Breast epithelium (tissue), 4 donors: Measurements from ENCODE around the gene SARM1. TPM values are rescaled to one million over a fixed set of nuclear protein-coding genes. Genes with fewer than 3 reads are reported as not detected.
A peak's percentile ranks its signal among the peaks of the same experiment; 100 is the strongest.

Experiments used
- DNase-seq, 2 donors: peaks; one replicate each; pipeline ENCODE4 v3.0.0-alpha.2; 2019; ENCODE audit warnings: low spot score in 2 of 2
- H3K27ac ChIP-seq, 2 donors: fragments of 200-600 bp; sonication (generic) in 1 of 2; one replicate each; pipeline ENCODE4 v1.5.1; 2016 to 2019; ENCODE audit warnings: mild to moderate bottlenecking in 1 of 2
- H3K27me3 ChIP-seq, 2 donors: fragments of 200-600 bp; sonication (generic) in 1 of 2; one replicate each; pipeline versions ENCODE4 v1.5.1 to v1.6.0; 2017 to 2019; ENCODE audit warnings: control low read depth in 1 of 2, mild to moderate bottlenecking in 1 of 2
- H3K36me3 ChIP-seq: fragments of 200-600 bp; one replicate; pipeline ENCODE4 v1.5.1; 2019
- H3K4me1 ChIP-seq, 2 donors: fragments of 200-600 bp; sonication (generic); one replicate each; pipeline ENCODE4 v1.5.1; 2016 to 2019; ENCODE audit warnings: control low read depth in 1 of 2
- H3K4me3 ChIP-seq, 3 donors: fragments of 200-600 bp; sonication (generic); 1 replicate in 2 of 3; 2 replicates in 1 of 3; pipeline ENCODE4 v1.5.1; 2016 to 2019; ENCODE audit warnings: mild to moderate bottlenecking in 3 of 3, moderate library complexity in 2 of 3
- H3K9me3 ChIP-seq, 2 donors: fragments of 200-600 bp; sonication (generic) in 1 of 2; one replicate each; pipeline ENCODE4 v1.5.1; 2016 to 2019; ENCODE audit warnings: control low read depth in 1 of 2
- CTCF ChIP-seq, 3 donors: fragments of 450-650 bp; IDR thresholded peaks; one replicate each; pipeline ENCODE4 v1.5.1; 2016 to 2017; ENCODE audit warnings: antibody characterized with exemption in 3 of 3, mild to moderate bottlenecking in 3 of 3, moderate library complexity in 3 of 3
- POLR2A ChIP-seq: fragments of 450-650 bp; IDR thresholded peaks from one replicate; pipeline ENCODE4 v1.6.1; 2016; ENCODE audit warnings: antibody characterized with exemption, mild to moderate bottlenecking, moderate library complexity
- POLR2AphosphoS5 ChIP-seq, 3 donors: sonication (generic); formaldehyde crosslinking; IDR thresholded peaks; one replicate each; pipeline ENCODE4 v1.6.1; 2017; ENCODE audit warnings: antibody characterized with exemption in 3 of 3
- intact Hi-C: fragments of 100-400 bp; cut with DNase I; formaldehyde crosslinking; loops from one replicate; pipeline ENCODE4 v1.15.1; 2023; ENCODE audit warnings: low total_unique reads
- total RNA-seq, 3 donors: library from RNA; depleted of rRNA; stranded (reverse); fragments of >200 nt; gene quantifications; one replicate each; pipeline ENCODE4 v1.1.0, GENCODE V29; 2016

Gene SARM1
- total RNA-seq, 3 donors from 2014 or later = 6.4 to 14.3 (median 13.8) TPM

GRCh38 chr17:28350271-28350670, 21.2 kb upstream of the SARM1 start:
- intact Hi-C loops = no loop called here
- Histone ChIP-seq H3K4me3 (no peak overlapping the region), H3K36me3 (no peaks in the 10 kb centered on the region), H3K9me3 (no peaks in the 10 kb centered on the region), H3K4me1 (peaks cover 3 to 17% of the 10 kb centered on the region in 2 donors), H3K27ac (no peak overlapping the region), H3K27me3 (no peaks in the 10 kb centered on the region)
- DNase-seq = no peak
- no peak for TF ChIP-seq POLR2A

- intact Hi-C loops = no loop called here
- Histone ChIP-seq H3K27me3 (no peaks in the 10 kb centered on the region), H3K4me3 (peak within 1 kb of the TSS; percentile 87 to 100 (median 93)), H3K9me3 (no peaks in the 10 kb centered on the region), H3K36me3 (peaks cover 6% of the 10 kb centered on the region), H3K4me1 (peaks cover 0 to 19% of the 10 kb centered on the region in 2 donors), H3K27ac (peak within 1 kb of the TSS; percentile 90 to 91)
- TF ChIP-seq CTCF (IDR thresholded peaks at IDR 0.05) (no peak), POLR2A (peak; percentile 65), POLR2AphosphoS5 (IDR thresholded peaks at IDR 0.05) (peak; percentile 91 to 94 (median 93))
- DNase-seq = peak; percentile 94 to 95
Measured at GRCh38 chr17:28357061-28357900, 14.2 kb upstream of the SARM1 start, which contains the start of gene POLDIP2. TSS of gene POLDIP2 (minus strand) at chr17:28357527. CDS start at chr17:28357448, 79 bp downstream.

GRCh38 chr17:28357901-28358197, 13.6 kb upstream of the SARM1 start:
- H3K4me3 ChIP-seq = peak overlapping the region; percentile 87 to 100 (median 93)
- peaks cover 0 to 19% of the 10 kb centered on the region in 2 donors for H3K4me1 ChIP-seq
- no peak for TF ChIP-seq CTCF (IDR thresholded peaks at IDR 0.05)
- TF ChIP-seq POLR2A = no peak
- TF ChIP-seq POLR2AphosphoS5 (IDR thresholded peaks at IDR 0.05) = no peak
- no peaks in the 10 kb centered on the region for H3K27me3 ChIP-seq
- intact Hi-C loops = no loop called here
- H3K9me3 ChIP-seq = no peaks in the 10 kb centered on the region
- peak overlapping the region; percentile 90 to 91 for H3K27ac ChIP-seq
- DNase-seq = no peak
- H3K36me3 ChIP-seq = peaks cover 6% of the 10 kb centered on the region

- Histone ChIP-seq H3K27ac (no peak overlapping the region), H3K4me3 (no peak overlapping the region), H3K4me1 (peaks cover 0 to 6% of the 10 kb centered on the region in 2 donors), H3K27me3 (no peaks in the 10 kb centered on the region), H3K9me3 (no peaks in the 10 kb centered on the region), H3K36me3 (peaks cover 6% of the 10 kb centered on the region)
- no peak for DNase-seq
- intact Hi-C loops = no loop called here
- TF ChIP-seq CTCF (IDR thresholded peaks at IDR 0.05) (no peak), POLR2AphosphoS5 (IDR thresholded peaks at IDR 0.05) (no peak), POLR2A (no peak)
Measured at GRCh38 chr17:28363186-28363585, 8.3 kb upstream of the SARM1 start.

GRCh38 chr17:28363776-28364650, 7.5 kb upstream of the SARM1 start:
- Histone ChIP-seq H3K36me3 (peaks cover 6% of the 10 kb centered on the region), H3K4me3 (no peak overlapping the region), H3K27ac (no peak overlapping the region), H3K27me3 (no peaks in the 10 kb centered on the region), H3K9me3 (no peaks in the 10 kb centered on the region), H3K4me1 (no peaks in the 10 kb centered on the region)
- TF ChIP-seq POLR2A = no peak
- TF ChIP-seq CTCF (IDR thresholded peaks at IDR 0.05) = no peak
- TF ChIP-seq POLR2AphosphoS5 (IDR thresholded peaks at IDR 0.05) = no peak
- no peak for DNase-seq
- intact Hi-C loops = no loop called here
